Measurements from ENCODE around the gene NAA80. TPM values are rescaled to one million over a fixed set of nuclear protein-coding genes. Genes with fewer than 3 reads are reported as not detected.
A peak's percentile ranks its signal among the peaks of the same experiment; 100 is the strongest.

The NAA80 gene
- polyA plus RNA-seq, 1 of the 3 experiments (the other 2 are of a cell fraction) = 10.5 TPM

DNA sequence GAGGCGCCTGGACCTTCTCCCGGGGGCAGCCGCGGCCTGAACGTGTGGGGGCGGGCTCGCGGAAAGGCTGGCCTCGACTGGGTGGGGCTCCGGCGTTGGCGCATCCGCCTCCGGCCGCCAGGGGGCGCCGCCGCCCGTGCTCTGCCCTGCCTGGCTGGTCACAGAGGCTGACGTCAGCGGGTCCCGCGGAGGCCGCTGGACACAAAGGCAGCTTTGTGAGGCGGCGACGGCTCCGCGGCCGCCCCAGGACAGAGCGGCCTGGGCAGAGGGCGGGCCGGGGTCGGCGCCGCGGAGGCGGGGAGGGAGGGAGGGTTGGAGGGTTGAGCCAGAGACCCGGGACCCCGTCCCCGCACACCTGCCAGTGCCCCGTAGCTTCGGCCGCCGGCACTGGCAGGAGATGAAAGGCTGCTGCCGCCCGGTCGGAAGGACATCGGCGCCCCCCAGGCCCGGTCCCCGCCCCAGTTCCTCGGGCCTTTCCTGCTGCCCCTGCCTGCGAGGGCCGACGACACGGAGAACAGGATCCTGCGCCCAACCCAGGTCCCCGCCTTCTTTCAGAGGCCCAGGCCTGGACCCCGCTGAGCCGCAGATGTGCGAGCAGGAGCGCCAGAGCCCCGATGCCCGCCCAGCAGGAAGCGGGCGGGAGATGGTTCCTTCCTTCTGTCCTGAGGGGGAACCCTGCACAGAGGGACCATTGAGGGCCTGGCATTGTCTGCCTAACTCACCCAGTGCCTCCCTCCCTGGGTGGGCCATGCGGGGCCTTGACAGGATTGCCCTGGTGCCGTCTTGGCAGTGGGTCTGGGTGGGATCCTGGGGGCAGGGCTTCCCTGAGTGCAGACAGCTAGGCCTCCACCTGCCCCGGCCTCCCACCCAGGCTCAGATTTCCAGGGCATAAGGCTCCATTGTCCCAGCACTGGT, 38.9 kb downstream of the NAA80 start (continued):
- TF ChIP-seq, protein P1, sequence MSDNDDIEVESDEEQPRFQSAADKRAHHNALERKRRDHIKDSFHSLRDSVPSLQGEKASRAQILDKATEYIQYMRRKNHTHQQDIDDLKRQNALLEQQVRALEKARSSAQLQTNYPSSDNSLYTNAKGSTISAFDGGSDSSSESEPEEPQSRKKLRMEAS (IDR thresholded peaks at IDR 0.05; ENCODE audit: low read depth) = peak; percentile 71
- TF ChIP-seq JUND (IDR thresholded peaks at IDR 0.05) (peak; percentile 56; the same call in 1 of the 2 replicates), ELF1 (IDR thresholded peaks at IDR 0.05) (no peak), TCF12 (IDR thresholded peaks at IDR 0.05) (peak; percentile 16; the same call in 1 of the 2 replicates), SMC3 (IDR thresholded peaks at IDR 0.05; ENCODE audit: low read depth, low read length) (peak; percentile 74), YY1 (IDR thresholded peaks at IDR 0.05; ENCODE audit: low read depth) (0 out of 2 replicates have a peak, but pooled peaks have one; percentile 8)
- TF ChIP-seq, protein P2, sequence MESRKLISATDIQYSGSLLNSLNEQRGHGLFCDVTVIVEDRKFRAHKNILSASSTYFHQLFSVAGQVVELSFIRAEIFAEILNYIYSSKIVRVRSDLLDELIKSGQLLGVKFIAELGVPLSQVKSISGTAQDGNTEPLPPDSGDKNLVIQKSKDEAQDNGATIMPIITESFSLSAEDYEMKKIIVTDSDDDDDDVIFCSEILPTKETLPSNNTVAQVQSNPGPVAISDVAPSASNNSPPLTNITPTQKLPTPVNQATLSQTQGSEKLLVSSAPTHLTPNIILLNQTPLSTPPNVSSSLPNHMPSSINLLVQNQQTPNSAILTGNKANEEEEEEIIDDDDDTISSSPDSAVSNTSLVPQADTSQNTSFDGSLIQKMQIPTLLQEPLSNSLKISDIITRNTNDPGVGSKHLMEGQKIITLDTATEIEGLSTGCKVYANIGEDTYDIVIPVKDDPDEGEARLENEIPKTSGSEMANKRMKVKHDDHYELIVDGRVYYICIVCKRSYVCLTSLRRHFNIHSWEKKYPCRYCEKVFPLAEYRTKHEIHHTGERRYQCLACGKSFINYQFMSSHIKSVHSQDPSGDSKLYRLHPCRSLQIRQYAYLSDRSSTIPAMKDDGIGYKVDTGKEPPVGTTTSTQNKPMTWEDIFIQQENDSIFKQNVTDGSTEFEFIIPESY (IDR thresholded peaks at IDR 0.05; ENCODE audit: borderline replicate concordance, low read depth) = 0 out of 2 replicates have a peak, but pooled peaks have one; percentile 3
- TF ChIP-seq, protein P3, sequence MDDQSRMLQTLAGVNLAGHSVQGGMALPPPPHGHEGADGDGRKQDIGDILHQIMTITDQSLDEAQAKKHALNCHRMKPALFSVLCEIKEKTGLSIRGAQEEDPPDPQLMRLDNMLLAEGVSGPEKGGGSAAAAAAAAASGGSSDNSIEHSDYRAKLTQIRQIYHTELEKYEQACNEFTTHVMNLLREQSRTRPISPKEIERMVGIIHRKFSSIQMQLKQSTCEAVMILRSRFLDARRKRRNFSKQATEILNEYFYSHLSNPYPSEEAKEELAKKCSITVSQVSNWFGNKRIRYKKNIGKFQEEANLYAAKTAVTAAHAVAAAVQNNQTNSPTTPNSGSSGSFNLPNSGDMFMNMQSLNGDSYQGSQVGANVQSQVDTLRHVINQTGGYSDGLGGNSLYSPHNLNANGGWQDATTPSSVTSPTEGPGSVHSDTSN (IDR thresholded peaks at IDR 0.05) = peak; percentile 53
- TF ChIP-seq, protein P4, sequence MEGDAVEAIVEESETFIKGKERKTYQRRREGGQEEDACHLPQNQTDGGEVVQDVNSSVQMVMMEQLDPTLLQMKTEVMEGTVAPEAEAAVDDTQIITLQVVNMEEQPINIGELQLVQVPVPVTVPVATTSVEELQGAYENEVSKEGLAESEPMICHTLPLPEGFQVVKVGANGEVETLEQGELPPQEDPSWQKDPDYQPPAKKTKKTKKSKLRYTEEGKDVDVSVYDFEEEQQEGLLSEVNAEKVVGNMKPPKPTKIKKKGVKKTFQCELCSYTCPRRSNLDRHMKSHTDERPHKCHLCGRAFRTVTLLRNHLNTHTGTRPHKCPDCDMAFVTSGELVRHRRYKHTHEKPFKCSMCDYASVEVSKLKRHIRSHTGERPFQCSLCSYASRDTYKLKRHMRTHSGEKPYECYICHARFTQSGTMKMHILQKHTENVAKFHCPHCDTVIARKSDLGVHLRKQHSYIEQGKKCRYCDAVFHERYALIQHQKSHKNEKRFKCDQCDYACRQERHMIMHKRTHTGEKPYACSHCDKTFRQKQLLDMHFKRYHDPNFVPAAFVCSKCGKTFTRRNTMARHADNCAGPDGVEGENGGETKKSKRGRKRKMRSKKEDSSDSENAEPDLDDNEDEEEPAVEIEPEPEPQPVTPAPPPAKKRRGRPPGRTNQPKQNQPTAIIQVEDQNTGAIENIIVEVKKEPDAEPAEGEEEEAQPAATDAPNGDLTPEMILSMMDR (IDR thresholded peaks at IDR 0.05) = peak; percentile 82

DNA sequence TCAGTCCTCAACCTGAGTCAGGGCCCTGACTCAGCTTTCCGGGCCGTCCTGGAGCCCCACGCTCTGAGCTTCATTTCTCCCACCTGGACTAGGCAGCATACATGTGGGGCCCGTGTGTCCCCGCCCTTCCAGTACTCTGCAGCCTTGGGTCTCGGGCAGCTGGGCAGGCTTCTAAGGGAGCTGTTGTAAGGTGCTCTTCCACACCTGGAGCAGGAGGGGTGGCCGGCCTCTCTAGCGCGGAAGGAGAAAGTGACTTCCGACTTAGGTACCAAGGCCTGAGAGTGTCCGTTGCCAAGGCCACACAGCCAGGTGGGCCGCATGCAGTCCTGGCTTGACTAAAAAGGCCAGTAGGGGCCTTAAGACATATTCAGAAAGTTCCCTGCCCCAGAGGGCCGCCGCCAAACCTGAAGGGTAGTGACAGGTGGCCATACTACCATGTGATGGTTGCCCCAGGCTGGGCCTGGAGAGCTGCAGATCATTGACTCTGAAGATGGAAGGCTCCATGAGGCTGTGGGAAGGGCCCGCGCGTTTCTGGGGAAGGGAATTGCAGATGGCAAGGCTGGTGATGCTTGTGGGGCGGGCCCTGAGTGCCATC, 39.7 kb downstream of the NAA80 start:
- DNase-seq = no peak
- Histone ChIP-seq H3K4me3 (ENCODE audit: low read depth in 2 of 2, low read length in 1 of 2) (peak overlapping the region in 1 of 2 experiments; percentile 60; a peak in 1 of 4 replicates), H3K27ac (ENCODE audit: low read depth in 2 of 2, low read length in 1 of 2) (peak overlapping the region; percentile 56 to 73; a peak in 3 of 4 replicates), H3K79me2 (ENCODE audit: insufficient read depth) (peaks cover 18% of the 10 kb centered on the region), H3K4me1 (ENCODE audit: control insufficient read depth in 1 of 2, insufficient read depth in 2 of 2, low read depth in 1 of 2, low read length in 1 of 2) (peaks cover 18 to 24% of the 10 kb centered on the region in 2 experiments; a peak in 3 of 4 replicates), H4K20me1 (ENCODE audit: insufficient read depth) (peaks cover 7% of the 10 kb centered on the region), H3K9me3 (no peaks in the 10 kb centered on the region), H3K27me3 (ENCODE audit: insufficient read depth) (no peaks in the 10 kb centered on the region), H3K4me2 (peak overlapping the region; percentile 93; the same call in 1 of the 2 replicates), H3K9ac (no peak overlapping the region; the same call in 1 of the 2 replicates), H2AFZ (ENCODE audit: low read depth) (no peak overlapping the region), H3K36me3 (replicated peaks in 1 of 2; ENCODE audit: control insufficient read depth in 1 of 2, insufficient read depth in 2 of 2, low read length in 1 of 2) (peaks cover 22 to 38% of the 10 kb centered on the region in 2 experiments), H3K9me2 (no peaks in the 10 kb centered on the region), H3F3A (replicated peaks; ENCODE audit: insufficient read depth) (peaks cover 46% of the 10 kb centered on the region)
- POLR2A ChIA-PET = interaction anchor here (0.6 to 1.8 kb wide), 9 partner anchors 10 to 310 kb away, joined by 3 to 10 read pairs (median 4); partner anchors contain the start of genes GNAI2, HEMK1, IFRD2 and LSMEM2
- 78% methylated on average over 14 of the region's 18 CpGs for WGBS (ENCODE audit: low lambda C conversion rate)
- CTCF ChIA-PET = interaction anchor here (0.7 to 61.6 kb wide), 21 partner anchors 8 to 164 kb away, joined by 3 to 1375 read pairs (median 4); partner anchors contain the start of genes GNAI2, GNAT1, HYAL2 and SEMA3B
- TF ChIP-seq, protein P2 (IDR thresholded peaks at IDR 0.05; ENCODE audit: borderline replicate concordance, low read depth) = peak; percentile 6; the same call in 1 of the 2 replicates
- TF ChIP-seq GABPA (IDR thresholded peaks at IDR 0.05; ENCODE audit: low read depth) = no peak

All from SK-N-SH (cell line).